ENCODE data around the gene LEFTY1.
A peak's percentile ranks its signal among the peaks of the same experiment; 100 is the strongest.

The LEFTY1 gene

GRCh38 chr1:225868631-225869330, 20.2 kb downstream of the LEFTY1 start:
- DNase-seq = no peak

- no peak for DNase-seq
These were observed 22.0 kb downstream of the LEFTY1 start for GRCh38 chr1:225866981-225867380.

- peak; percentile 79 for DNase-seq
These were observed 22.7 kb downstream of the LEFTY1 start for GRCh38 chr1:225866061-225866837.

- DNase-seq = no peak
These were observed 23.4 kb downstream of the LEFTY1 start for GRCh38 chr1:225865514-225865913.

GRCh38 chr1:225863167-225863566, 25.8 kb downstream of the LEFTY1 start:
- no peak for DNase-seq

- no peak for DNase-seq
These were observed 26.4 kb downstream of the LEFTY1 start for GRCh38 chr1:225862581-225862950.

- no peak for DNase-seq
These were observed 26.9 kb downstream of the LEFTY1 start for GRCh38 chr1:225861834-225862580.

- DNase-seq = no peak
These were observed 28.0 kb downstream of the LEFTY1 start for GRCh38 chr1:225860876-225861441.

GRCh38 chr1:225860107-225860506, 28.8 kb downstream of the LEFTY1 start:
- no peak for DNase-seq

GRCh38 chr1:225859151-225859550, 29.8 kb downstream of the LEFTY1 start:
- DNase-seq = no peak

- no peak for DNase-seq
These were observed 31.7 kb downstream of the LEFTY1 start for GRCh38 chr1:225857256-225857655.

GRCh38 chr1:225855503-225856300, 33.2 kb downstream of the LEFTY1 start:
- no peak for DNase-seq

GRCh38 chr1:225853441-225853840, 35.5 kb downstream of the LEFTY1 start:
- DNase-seq = no peak

GRCh38 chr1:225852413-225853124, 36.4 kb downstream of the LEFTY1 start:
- no peak for DNase-seq

GRCh38 chr1:225851805-225852204, 37.1 kb downstream of the LEFTY1 start:
- DNase-seq = peak; percentile 24

- no peak for DNase-seq
These were observed 38.6 kb downstream of the LEFTY1 start for GRCh38 chr1:225850370-225850769.

- no peak for DNase-seq
These were observed 39.0 kb downstream of the LEFTY1 start for GRCh38 chr1:225849925-225850324.

GRCh38 chr1:225848030-225848955, 40.7 kb downstream of the LEFTY1 start:
- DNase-seq = no peak

- DNase-seq = no peak
These were observed 41.3 kb downstream of the LEFTY1 start for GRCh38 chr1:225847610-225848009.

Measured in stimulated activated CD4-positive, alpha-beta T cell treated with anti-CD3 and anti-CD28 coated beads, Interleukin-4, amount 100 ng/mL, for 24 hours (primary cell).